Skeletal muscle cell (primary cell): ENCODE measurements around the gene SYNE2.

Source experiments
- DNase-seq: peaks from one replicate; pipeline ENCODE4 v3.0.0-alpha.2; 2010; ENCODE audit warnings: low read depth
- H3K4me3 ChIP-seq: 2 replicates; pipeline ENCODE4 v1.5.1; 2011; ENCODE audit warnings: low read depth, mild to moderate bottlenecking, control low read depth, low read length, moderate library complexity

Gene SYNE2

GRCh38 chr14:64220056-64220455 lies 367.3 kb downstream of the SYNE2 start:
- DNase-seq: no peak

GRCh38 chr14:64220466-64220865 lies 367.7 kb downstream of the SYNE2 start:
- DNase-seq: no peak
- no peak overlapping the region for H3K4me3 ChIP-seq

More at GRCh38 chr14:64220056-64220455, 367.3 kb downstream of the SYNE2 start:
- H3K4me3 ChIP-seq: no peak overlapping the region

GRCh38 chr14:64221391-64222003 lies 368.7 kb downstream of the SYNE2 start:
- no peak for DNase-seq
- no peak overlapping the region for H3K4me3 ChIP-seq

DNA sequence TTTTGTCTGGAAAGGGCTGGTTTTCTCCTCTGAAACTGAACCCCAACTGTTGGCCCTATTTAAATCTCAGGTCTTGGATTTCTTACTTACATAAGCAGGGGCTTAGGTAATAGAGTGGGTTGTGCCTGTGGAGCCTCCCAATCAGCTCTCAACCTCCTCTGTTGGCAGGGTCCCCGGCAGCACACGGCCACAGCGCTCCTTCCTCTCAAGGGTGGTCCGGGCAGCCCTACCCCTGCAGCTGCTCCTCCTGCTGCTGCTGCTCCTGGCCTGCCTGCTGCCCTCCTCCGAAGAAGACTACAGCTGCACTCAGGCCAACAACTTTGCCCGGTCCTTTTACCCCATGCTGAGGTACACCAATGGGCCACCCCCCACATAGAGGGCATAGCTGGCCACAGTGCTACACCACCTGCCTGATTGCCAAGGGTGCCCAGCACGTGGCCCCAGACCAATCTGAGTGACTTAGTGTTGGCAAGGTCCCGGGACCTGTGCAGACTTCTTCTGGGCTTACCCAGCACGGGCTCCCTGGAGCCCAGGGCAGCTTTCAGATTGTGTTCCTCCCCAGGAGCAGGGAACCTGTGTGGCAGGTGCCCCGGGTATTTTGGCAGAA lies 372.4 kb downstream of the SYNE2 start:
- H3K4me3 ChIP-seq: no peak overlapping the region

GRCh38 chr14:64227856-64228255 lies 375.1 kb downstream of the SYNE2 start:
- DNase-seq: no peak
- H3K4me3 ChIP-seq: no peak overlapping the region

More for the DNA sequence above, 372.4 kb downstream of the SYNE2 start:
- DNase-seq: no peak

DNA sequence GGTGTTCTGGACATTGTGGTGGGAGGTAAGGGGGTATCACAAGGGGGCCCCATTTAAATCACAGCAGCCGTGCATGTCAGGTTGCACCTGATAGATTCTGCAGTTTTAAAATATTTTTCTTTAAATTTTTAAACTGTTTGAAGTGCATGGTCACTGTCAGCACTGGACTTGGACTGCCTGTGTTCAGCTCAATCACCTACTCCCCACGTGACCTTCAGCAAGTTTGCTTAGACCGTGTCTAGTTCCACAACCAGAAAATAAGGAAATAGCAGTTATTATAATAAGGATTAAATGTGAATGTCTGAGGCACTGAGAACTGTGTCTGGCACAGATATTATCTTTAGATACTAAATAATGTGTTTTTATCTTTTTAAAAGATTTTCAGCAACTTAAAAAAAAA lies 376.7 kb downstream of the SYNE2 start:
- DNase-seq: no peak
- no peak overlapping the region for H3K4me3 ChIP-seq

DNA sequence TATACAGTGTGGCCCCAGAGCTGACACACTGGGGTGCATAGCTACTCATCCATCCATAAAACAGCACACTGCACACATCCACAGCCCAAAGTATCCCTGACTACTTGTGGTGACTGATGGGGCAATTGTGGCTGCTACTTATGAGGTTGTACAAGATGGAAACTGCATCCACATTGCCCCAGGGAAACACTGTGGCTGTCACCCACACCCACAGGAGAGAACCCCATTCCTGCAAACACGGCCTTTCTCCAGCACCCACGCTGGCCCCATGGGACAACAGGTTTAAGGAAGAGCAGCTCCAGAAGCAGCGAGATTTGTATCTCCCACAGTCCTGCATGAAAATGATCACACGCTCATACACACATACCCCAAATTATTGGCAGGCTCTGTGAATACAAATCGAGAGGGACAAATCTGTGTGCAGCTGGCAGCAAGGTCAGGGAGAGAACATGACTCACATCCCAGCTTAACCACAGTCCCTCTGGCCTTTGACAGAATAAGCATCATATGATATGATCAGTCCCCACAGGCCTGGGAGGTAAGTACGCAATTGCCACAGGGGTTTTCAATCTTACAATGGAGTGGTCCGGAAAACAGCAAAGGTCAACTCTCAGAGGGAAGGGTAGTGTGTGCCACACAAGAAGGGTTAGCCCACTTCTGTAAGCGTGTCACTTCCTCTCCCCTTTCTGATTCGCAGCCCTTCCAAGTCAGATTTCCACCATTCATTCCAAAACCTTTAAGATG lies 379.5 kb downstream of the SYNE2 start:
- DNase-seq: peak; percentile 94

GRCh38 chr14:64232944-64233343 lies 380.1 kb downstream of the SYNE2 start:
- DNase-seq: no peak
- H3K4me3 ChIP-seq: no peak overlapping the region

More for the DNA sequence above, 379.5 kb downstream of the SYNE2 start:
- no peak overlapping the region for H3K4me3 ChIP-seq

GRCh38 chr14:64233531-64234190 lies 380.9 kb downstream of the SYNE2 start:
- DNase-seq: no peak
- no peak overlapping the region for H3K4me3 ChIP-seq

GRCh38 chr14:64234877-64235651 lies 382.3 kb downstream of the SYNE2 start:
- DNase-seq: peak; percentile 12
- H3K4me3 ChIP-seq: no peak overlapping the region

DNA sequence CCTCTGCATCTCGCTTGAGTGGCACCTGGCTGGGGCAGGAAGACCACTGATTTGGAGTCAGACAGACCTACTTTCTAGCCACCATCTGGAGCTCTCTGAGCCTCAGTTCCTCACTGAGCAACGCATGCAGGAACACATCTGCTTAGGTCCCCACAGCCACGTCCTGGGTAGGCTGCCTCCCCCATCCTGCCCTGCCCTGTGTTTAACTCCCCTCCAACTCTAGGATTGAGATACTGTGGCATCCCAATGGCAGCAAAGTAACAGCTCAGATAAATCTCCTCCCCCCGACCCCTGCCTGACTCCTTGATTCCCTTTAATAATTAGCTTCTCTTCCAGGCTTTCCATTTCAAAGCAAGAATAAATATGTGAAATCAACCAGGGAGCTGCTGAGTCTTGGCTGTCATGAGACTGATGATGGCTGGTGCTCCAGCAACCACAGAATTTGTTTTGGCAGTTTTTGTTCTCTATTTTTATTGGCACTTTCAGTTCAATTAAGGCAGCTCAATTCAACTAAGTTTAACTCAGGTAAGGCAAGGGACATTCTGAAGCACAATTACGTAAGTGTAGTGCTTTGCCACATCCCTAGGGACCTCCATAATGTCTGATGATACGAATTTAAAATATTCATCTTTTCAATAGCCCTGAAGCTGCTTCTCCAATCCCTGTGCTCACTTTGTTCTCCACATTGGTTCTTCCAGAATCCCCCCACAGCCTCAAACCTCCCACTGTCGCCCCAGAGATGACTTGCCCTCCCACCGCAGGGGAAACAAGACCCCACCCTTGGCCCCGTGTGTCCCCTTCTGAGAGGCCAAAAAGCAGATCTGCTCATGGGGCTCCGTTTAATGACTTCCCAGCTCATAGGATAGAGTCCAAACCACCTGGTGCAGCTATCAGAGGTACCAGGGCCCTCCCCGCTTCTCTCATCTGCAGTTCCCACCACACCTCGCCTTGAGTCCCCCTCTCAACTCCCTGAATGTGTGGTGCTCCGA lies 383.1 kb downstream of the SYNE2 start:
- no peak for DNase-seq
- no peak overlapping the region for H3K4me3 ChIP-seq

GRCh38 chr14:64238049-64238448 lies 385.2 kb downstream of the SYNE2 start:
- no peak overlapping the region for H3K4me3 ChIP-seq
- no peak for DNase-seq

- no peak for DNase-seq
- H3K4me3 ChIP-seq: no peak overlapping the region
Observed at GRCh38 chr14:64238631-64239030, 385.8 kb downstream of the SYNE2 start.

DNA sequence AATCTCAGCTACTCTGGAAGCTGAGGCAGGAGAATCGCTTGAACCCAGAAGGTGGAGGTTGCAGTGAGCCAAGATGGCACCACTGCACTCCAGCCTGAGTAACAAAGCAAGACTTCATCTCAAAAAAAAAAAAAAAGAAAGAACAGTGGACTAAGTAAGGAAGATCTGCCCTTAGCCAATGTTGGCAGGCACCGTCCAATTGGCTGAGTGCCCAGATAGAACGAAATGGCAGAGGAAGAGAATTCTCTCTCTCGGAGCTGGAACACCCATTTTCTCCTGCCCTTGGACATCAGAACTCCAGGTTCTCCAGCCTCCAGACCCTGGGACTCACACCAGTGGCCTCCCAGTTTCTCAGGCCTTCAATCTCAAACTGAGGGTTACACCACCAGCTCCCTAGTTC lies 391.5 kb downstream of the SYNE2 start:
- no peak overlapping the region for H3K4me3 ChIP-seq
- no peak for DNase-seq

DNA sequence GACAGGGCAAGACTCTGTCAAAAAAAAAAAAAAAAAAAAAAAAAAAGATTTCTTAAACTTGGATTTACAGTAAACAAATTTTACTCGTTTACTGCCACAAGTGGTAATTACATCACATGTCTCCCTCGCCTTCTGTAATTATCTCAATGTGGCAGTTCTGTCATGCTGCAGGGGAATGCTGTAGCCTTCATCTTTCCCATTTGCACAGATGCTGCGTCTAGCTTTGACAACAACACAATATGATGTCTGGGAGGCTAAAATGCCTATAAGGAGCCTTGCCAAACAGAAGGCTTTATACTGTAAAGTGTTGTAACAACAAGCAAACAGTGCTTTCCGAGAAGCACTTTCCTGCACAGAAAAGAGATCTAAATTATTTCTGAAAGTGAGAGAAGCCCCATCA lies 392.7 kb downstream of the SYNE2 start:
- no peak for DNase-seq
- no peak overlapping the region for H3K4me3 ChIP-seq

DNA sequence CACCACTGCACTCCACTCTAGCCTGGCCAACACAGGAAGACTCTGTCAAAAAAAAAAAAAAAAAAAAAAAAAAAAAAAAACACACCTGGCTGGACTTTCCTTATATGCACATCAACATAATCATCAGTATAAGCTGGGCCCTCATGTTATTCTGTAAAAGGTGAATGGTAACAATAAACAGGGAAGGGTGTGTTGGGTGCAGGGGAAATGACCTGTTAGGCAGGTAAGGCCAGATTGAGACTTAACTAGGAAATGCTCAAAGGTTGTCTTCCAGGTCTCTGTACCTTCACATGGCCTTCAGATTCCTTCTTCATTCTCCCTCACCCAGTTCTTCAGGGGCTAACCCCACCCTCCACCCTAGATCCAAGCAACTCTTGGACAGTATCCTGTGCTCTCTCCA lies 393.9 kb downstream of the SYNE2 start:
- H3K4me3 ChIP-seq: no peak overlapping the region
- DNase-seq: no peak

- no peak overlapping the region for H3K4me3 ChIP-seq
- DNase-seq: no peak
Observed at GRCh38 chr14:64247195-64247594, 394.4 kb downstream of the SYNE2 start.

GRCh38 chr14:64248689-64249088 lies 395.9 kb downstream of the SYNE2 start:
- no peak overlapping the region for H3K4me3 ChIP-seq
- no peak for DNase-seq
